ENCODE measurements around the gene BTN3A1. TPM values are rescaled to one million over a fixed set of nuclear protein-coding genes. Genes with fewer than 3 reads are reported as not detected.
A peak's percentile ranks its signal among the peaks of the same experiment; 100 is the strongest.

Gene BTN3A1
- total RNA-seq, 1 donor = 39.3 TPM

- no peak for DNase-seq (ENCODE audit: low read depth)
- TF ChIP-seq CTCF (IDR thresholded peaks at IDR 0.05; ENCODE audit: insufficient read depth, low read depth, low read length) = no peak
These were observed 587 bp upstream of the BTN3A1 start for GRCh38 chr6:26401389-26401986.

GRCh38 chr6:26403893-26404292 is 1.8 kb downstream of the BTN3A1 start:
- TF ChIP-seq CTCF (IDR thresholded peaks at IDR 0.05; ENCODE audit: insufficient read depth, low read depth, low read length) = no peak
- no peak overlapping the region for H3K4me3 ChIP-seq (ENCODE audit: low read depth, low read length)
- DNase-seq (ENCODE audit: low read depth) = no peak

More at GRCh38 chr6:26401389-26401986, 587 bp upstream of the BTN3A1 start:
- peak overlapping the region; percentile 84 for H3K4me3 ChIP-seq (ENCODE audit: low read depth, low read length)

DNA sequence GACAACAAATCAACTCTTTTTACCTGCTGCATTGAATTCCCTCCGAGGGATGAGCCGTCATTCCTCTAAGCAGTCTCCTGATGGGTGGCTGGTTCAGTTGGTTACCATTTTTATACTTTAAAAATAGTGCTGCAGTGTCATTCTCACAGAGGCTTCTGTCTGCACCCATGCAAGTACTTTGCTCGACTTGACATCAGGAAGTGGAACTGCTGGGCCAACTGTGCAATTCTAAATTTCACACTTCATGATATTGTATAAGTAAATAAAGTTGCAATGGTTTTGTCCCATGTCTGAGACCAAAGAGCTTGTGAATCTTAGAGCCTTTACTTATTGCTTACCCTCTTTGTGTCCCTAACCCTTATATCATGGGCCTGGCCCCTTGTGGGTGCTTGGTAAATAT is 2.5 kb downstream of the BTN3A1 start:
- H3K4me3 ChIP-seq (ENCODE audit: low read depth, low read length) = no peak overlapping the region
- DNase-seq (ENCODE audit: low read depth) = no peak
- TF ChIP-seq CTCF (IDR thresholded peaks at IDR 0.05; ENCODE audit: insufficient read depth, low read depth, low read length) = no peak

- H3K4me3 ChIP-seq (ENCODE audit: low read depth, low read length) = no peak overlapping the region
- TF ChIP-seq CTCF (IDR thresholded peaks at IDR 0.05; ENCODE audit: insufficient read depth, low read depth, low read length) = no peak
- no peak for DNase-seq (ENCODE audit: low read depth)
These were observed 7.0 kb downstream of the BTN3A1 start for GRCh38 chr6:26408828-26409730.

DNA sequence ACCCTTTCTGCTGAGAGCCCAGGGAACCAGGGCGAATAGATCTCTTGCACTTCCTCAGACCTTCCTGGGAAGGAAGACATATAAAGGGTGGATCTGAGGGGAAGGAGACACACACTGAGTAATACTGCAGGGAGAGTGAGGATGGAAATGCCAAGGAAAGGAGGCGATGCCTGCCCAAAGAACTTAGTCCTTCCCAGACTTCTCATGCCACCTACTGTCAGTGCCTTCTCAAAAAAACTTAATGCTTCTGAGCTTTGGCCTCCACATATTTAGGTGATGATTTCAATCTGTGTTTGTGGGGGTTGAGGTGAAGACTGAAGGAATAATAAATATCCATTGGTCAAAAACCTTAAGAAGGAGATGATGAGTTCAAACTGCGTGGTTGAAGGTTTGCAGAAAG is 9.7 kb downstream of the BTN3A1 start:
- H3K4me3 ChIP-seq (ENCODE audit: low read depth, low read length) = no peak overlapping the region
- DNase-seq (ENCODE audit: low read depth) = no peak
- no peak for TF ChIP-seq CTCF (IDR thresholded peaks at IDR 0.05; ENCODE audit: insufficient read depth, low read depth, low read length)

GRCh38 chr6:26412228-26412627 is 10.2 kb downstream of the BTN3A1 start:
- DNase-seq (ENCODE audit: low read depth) = no peak
- TF ChIP-seq CTCF (IDR thresholded peaks at IDR 0.05; ENCODE audit: insufficient read depth, low read depth, low read length) = no peak
- H3K4me3 ChIP-seq (ENCODE audit: low read depth, low read length) = no peak overlapping the region

Data from fibroblast of villous mesenchyme (primary cell).